GM18517 (cell line): ENCODE measurements around the gene PLXDC2.
"Not testable (repeated sequence)": the region's sequence is repeated elsewhere in the genome, so short reads cannot be mapped to it uniquely, and the experiment has no call there.

Experiments used
- ATAC-seq: cut with Tn5 transposase; IDR thresholded peaks from one replicate; pipeline ENCODE4 v1.9.1; 2021; ENCODE audit warnings: mild to moderate bottlenecking, moderate library complexity; ENCODE audit not compliant: unreplicated experiment

The PLXDC2 gene

DNA sequence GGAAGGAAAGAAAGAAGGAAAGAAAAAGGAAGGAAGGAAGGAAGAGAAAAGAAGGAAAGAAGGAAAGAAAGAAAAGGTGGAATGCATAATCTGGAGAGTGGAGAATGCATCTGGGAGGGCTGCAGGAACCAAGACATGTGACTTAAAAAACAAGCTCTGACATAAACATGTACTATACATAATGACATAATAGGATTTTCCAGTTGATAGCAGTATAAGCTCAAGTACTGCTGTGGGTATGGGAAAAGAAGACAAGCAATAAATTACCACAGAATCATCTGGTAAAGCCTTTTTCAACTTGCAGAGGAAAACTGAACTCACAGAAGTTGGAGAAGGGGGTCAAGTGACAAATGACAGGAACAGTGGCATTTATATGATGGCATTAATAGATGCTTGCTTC, 345.9 kb downstream of the PLXDC2 start:
- ATAC-seq: no peak

DNA sequence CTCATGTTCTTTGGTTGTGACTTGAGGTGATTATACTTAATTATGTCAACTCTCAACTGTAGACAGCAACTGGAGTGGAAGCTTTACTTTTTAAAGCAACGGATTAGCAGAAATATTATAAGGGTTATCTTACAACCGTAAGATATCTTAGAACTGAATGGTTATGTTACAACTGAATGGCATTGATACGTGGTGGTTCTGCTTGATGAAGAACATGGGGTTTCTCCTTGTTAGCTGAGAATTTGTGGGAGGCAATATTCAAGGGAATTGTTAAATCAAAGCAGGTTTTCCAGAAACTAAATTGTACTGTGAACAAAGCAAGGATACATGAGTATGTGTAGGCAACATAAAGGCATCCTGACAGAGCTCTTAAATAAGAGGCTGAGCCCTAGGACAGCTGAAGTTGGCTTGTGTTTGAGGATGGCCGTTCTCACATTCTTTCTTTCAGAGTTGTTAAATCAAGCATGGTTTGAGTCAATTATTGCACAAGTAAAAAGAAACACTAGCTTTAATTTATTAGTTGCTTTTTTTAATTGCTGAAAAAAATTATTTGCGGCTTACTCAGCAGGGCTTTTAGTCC, 350.0 kb downstream of the PLXDC2 start:
- ATAC-seq: no peak

DNA sequence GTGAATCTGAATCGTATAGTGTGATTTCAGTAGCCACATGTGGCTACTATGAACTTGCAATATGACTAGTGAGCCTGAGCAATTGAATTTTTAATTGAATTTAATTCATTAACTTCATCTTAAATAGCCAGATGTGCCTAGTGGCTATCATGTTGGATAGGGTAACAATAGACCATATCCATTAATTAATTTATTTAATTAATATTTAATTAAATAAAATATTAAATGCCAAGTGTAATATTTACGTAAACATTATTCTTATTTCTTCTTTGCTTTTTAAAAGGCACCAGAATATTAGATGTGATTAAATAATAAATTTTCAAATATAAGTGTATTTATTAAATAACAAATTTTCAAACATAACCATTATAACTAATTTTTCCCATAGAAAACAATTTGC, 354.4 kb downstream of the PLXDC2 start:
- ATAC-seq: no peak

DNA sequence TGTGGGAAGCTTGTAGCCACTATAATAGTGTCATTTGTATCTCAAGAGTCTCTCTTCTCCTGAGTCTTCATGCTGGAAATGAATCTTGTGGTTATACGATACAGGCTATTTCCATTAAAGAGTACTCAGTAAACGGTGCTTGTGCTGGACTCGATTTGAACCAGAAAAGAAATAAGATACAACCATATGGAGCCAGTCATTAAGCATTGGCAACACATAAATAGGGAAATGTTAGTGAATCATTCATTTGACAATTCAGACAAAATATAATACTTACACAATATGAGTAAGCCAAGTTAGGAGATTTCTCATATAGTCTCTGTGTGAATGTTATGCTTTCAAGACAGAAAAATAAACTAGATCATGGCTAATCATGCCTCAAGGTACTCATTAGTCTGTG, 356.8 kb downstream of the PLXDC2 start:
- no peak for ATAC-seq

DNA sequence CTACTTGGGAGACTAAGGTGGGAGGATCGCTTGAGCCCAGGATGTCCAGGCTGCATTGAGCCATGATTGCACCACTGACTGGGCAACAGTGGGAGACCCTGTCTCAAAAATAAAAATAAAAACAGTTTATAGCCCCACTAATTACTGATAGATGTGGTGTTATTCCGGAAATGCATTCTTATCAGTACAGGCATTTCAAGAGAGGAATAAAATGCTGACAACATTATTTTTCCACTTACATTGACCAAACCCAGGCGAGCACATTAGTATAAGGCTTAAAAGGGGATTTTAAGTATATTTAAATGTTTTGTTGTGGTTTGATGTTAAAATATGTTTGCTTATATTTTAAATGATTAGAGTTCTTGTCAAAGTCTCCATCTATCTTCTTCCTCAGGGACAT, 359.5 kb downstream of the PLXDC2 start:
- no peak for ATAC-seq

DNA sequence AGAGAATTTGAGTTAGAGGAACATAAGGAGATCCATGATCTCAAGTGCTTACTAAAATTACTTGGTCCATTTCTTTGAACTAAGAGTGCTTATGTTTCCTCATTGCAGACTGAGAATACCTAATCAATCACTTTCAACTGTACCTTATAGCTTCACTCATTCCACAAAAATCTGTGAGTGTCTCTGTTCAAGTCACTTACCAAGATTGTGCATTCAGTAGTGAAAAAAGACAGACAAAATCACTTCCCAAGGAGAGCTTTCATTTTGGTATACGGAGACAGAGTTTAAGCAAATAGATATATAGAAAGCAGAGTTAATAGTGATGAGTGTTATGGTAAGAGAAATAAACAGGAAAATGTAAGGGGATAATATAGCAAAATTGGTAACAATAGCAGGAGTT, 364.5 kb downstream of the PLXDC2 start:
- no peak for ATAC-seq

DNA sequence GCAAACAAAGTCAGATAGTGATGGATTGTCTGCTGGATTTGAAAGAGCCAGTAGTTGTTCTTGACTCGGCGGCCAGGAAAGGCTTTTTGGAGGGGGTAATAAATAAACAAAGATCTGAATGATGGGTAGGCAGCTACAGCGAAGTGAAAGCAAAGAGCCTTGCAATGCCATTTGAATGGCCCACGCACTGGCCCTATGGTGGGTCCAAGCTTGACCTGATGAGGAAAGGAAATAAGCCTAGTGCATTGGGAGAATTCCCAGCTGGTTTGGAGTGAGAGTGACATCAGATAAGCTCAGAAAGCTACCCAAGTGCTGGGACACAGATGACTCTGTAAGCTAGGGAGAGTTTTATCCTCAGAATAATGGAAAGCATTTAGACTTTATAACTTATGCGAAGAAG, 365.2 kb downstream of the PLXDC2 start:
- ATAC-seq: no peak

- no peak for ATAC-seq
These were observed 368.9 kb downstream of the PLXDC2 start for GRCh38 chr10:20185116-20185515.

GRCh38 chr10:20191392-20191791, 375.2 kb downstream of the PLXDC2 start:
- not testable (repeated sequence) for ATAC-seq

GRCh38 chr10:20195076-20195475, 378.8 kb downstream of the PLXDC2 start:
- no peak for ATAC-seq

DNA sequence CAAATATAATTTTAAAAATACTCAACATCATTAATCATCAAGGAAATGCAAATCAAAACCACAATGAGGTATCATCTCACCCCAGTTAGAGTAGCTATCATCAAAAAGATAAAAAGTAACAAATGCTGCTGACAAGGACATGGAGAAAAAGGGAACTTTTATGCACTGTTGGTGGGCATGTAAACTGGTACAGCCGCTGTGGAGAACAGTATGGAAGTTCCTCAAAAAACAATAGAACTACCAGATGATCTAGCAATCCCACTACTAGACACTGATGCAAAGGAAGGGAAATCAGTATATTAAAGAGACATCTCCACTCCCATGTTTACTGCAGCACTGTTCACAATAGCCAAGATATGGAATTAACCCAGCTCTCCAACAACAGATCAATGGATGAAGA, 384.5 kb downstream of the PLXDC2 start:
- ATAC-seq: no peak

GRCh38 chr10:20202337-20202736, 386.1 kb downstream of the PLXDC2 start:
- ATAC-seq: no peak

DNA sequence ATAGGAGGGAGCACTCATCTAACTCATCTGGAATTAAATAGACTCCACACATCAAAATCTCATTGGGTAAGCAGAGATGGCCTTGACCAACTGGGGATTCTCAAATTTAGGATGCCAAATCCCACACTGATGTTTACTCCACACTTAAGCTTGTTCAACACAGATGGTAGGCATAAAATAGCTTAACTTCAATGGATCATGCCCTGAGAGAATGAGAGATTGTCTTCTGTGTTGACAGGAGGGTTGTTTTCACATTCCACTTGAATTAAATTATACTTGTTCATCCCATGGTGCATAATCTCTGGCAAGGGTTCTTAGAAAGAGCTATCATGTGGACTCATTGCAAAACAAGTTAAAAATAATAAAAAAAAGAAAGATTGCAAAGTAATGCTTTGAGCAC, 391.4 kb downstream of the PLXDC2 start:
- no peak for ATAC-seq

DNA sequence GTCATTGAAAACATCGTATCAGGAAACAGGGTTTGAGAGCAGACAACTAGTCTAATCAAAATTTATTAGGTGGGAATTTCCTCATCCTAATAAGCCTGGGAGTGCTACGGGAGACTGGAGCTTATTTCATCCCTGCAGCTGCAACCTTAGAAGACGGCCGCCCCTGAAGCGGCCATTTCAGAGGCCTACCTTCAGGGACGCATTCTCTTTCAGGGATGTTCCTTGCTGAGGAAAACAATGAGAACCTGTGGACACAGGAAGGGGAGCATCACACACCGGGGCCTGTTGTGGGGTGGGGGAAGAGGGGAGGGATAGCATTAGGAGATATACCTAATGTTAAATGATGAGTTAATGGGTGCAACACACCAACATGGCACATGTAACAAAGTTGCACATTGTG, 392.9 kb downstream of the PLXDC2 start:
- ATAC-seq: not testable (repeated sequence)

GRCh38 chr10:20215547-20216152, 399.4 kb downstream of the PLXDC2 start:
- no peak for ATAC-seq

GRCh38 chr10:20221356-20221755, 405.1 kb downstream of the PLXDC2 start:
- ATAC-seq: no peak

DNA sequence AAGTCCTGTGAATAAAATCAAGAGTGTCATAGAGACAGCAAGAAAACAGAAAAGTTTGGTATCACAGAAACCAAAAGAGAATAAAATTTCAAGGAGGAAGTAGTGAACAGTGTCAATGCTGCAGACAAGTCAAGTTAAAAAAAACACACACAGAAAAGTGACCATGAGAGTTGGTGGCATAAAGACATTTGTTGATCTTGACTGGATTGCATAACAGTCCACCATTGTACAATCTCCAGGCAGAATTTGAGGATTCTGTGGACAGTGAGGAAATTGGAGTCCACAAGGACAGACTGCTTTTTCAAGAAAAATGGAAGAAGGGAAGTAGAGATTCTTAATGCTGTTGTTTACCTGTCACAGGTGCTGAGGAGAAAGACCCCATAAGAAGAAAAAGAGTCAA, 412.5 kb downstream of the PLXDC2 start:
- ATAC-seq: no peak

GRCh38 chr10:20232079-20232705, 416.0 kb downstream of the PLXDC2 start:
- ATAC-seq: no peak

DNA sequence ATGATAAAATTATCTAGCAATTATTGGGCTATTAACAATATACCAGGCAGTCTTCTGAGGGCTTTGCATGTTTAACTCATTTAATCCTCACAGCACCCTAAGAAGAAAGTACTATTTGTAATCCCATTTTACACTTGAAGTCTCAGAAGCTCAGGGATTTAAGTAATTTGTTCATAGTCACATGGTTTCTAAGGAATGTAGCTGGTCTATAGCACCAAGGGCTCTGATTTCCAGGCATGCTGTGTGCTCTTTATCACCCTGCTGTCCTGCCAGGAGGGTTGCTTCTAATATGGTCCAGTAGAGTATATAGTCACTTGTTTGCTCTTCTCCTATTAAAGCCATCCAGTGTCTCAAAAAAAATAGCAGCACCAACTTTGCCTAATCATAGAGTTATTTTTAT, 417.2 kb downstream of the PLXDC2 start:
- ATAC-seq: no peak

DNA sequence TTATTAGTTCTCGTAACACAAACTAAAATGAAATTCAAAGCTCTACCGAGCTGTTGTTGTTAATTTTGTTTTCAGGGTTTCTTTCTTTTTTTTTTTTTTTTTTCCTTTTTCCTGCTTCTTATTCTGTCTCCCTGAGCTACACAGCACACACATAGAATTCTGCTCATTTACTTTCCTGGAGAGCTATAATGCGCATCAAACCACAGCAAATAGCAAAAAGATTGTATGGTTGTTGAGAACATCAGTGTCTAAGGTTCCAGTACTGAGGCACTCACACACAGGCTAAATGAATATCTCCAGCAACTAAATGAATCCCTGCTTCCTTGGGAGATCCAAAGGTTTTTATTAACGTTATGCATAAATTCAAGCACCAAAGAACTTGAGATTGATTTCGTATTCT, 418.3 kb downstream of the PLXDC2 start:
- no peak for ATAC-seq

DNA sequence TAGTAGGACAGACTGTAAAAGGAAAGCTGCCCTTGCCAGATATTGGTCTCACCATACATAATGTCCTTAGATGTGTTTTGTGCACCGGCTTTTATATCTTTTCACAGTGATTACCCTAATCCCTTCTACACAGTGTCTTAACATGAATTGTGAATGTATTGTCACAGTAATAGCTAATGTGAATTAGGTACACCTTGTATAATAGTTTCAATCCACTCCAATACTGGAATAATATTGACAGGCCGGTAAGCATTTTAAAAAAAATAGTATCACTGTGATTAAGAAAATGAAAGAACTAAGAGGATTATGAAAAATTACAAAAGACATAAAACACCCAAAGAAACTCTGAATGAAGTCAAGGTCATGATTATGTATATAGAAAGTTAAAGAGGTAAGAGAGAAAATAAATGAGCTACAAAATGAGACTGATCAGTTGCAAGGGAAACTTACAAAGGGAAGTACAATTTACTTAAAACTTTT, 420.9 kb downstream of the PLXDC2 start:
- ATAC-seq: no peak

- no peak for ATAC-seq
These were observed 421.4 kb downstream of the PLXDC2 start for GRCh38 chr10:20237586-20237985.

GRCh38 chr10:20240643-20241042, 424.4 kb downstream of the PLXDC2 start:
- no peak for ATAC-seq
